Fibroblast of upper back skin (primary cell): ENCODE data around the gene POLA2.

Experiments
- DNase-seq: peaks from one replicate; pipeline ENCODE4 v3.0.0-alpha.2; 2013

POLA2 gene

DNA sequence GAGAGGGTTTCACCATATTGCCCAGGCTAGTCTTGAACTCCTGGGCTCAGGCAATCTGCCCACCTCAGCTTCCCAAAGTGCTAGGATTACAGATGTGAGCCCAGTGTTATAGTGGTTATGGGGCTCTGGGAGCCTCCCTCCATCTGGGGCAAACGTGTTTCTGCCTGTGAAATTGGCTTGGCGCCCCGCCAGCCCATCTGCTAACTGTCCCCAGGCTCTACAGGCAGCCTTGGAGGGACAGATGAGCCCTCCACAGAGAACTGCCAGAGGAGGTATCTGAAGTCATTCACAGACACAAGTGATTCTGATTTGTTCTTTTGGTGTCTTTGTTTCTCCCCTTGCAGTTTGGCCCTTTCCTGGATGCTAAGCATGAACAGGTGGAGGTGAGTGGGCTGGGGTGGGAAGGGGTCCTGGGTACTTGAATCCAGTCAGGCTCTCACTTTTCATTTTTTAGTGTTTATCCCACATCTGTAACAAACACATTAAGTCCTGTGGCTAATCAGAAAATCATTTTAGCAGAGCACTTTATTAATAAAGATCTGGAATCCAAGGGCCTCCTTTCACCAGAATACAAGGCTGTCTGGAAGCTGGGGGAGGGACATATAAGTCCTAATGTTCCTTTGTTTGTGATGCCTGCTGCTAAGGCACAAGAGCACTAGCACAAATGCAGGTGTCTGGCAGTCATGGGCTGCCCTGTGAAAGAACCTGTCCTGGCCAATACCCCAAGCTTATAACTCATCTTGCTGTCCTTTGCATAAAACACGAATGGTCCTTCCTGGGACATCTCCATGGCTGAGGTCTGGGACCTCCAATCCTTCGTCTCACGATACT, 27.2 kb downstream of the POLA2 start:
- DNase-seq = no peak

DNA sequence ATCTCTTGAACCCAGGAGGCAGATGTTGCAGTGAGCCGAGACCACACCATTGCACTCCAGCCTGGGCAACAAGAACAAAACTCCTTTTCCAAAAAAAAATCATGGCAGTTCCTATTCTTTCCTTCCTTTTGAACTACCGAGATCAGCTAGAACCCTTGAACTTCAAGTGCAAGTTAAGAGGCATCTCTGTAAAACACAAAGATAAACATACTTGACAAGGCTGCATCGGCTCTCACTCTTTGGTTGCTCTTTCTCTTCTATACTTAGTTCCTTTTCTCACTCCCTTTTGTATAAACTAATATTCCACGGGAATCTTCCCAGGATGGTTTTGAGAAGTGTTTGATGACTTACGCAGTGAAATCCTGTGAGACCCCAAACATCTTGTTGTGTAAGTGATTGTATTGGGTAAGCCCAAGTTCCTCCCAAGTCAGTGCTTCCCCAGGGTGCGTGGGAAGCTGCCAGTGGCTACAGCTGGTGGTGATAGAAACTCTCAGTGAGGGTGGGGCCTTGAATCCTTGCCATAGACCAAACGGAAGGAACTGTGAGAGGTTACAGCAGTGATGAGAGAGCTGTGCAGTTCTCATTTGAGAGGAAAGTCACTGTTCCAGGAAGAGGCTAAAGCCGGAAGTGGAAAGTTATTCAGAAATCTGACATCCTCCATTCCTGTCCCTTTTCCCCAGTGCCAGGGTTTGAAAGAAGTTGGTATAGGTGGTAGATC, 28.8 kb downstream of the POLA2 start:
- peak; percentile 97 for DNase-seq

- peak; percentile 72 for DNase-seq
Measured at GRCh38 chr11:65291613-65292012, 29.9 kb downstream of the POLA2 start.

DNA sequence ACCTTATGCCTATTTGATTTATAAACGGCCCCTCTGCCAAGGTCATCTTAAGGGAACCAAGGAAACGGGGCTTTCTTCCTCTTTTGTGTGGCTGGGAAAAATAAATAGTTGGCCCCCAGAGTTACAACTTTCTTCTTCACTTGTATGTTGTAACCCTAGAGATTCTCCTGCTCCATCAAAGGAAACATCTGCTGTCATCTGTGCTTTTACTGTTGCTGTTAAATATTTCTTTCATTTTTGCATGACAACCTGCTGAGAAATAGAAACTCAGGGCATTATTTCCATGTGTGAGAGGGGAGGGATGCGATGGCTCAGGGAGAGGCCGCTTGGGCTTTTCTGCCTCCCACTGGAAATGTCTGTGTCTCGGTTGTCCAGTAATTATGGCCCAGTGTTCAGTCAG, 31.1 kb downstream of the POLA2 start:
- DNase-seq = no peak

DNA sequence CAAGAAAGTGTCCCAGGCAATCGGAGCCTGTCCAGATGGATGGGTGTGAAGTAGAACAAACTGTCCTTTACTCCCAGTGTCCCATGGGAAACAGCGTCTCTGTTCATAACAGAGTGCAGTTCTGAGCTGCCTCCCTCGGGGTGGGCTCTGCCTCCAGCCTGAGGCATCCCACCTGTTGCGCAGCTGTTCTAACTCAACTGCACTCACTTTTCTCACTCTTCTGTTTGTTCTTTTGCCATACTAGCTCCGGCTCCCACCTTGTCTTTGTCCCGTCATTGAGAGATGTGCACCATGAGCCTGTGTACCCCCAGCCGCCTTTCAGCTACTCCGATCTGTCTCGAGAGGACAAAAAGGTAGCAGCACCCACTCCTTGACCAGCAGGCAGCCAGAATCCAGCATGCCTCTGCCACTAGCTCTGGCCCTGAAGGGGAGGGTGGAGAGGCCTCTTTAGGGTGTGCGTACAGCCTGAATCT, 32.2 kb downstream of the POLA2 start:
- no peak for DNase-seq

GRCh38 chr11:65295001-65295400, 33.2 kb downstream of the POLA2 start:
- no peak for DNase-seq

DNA sequence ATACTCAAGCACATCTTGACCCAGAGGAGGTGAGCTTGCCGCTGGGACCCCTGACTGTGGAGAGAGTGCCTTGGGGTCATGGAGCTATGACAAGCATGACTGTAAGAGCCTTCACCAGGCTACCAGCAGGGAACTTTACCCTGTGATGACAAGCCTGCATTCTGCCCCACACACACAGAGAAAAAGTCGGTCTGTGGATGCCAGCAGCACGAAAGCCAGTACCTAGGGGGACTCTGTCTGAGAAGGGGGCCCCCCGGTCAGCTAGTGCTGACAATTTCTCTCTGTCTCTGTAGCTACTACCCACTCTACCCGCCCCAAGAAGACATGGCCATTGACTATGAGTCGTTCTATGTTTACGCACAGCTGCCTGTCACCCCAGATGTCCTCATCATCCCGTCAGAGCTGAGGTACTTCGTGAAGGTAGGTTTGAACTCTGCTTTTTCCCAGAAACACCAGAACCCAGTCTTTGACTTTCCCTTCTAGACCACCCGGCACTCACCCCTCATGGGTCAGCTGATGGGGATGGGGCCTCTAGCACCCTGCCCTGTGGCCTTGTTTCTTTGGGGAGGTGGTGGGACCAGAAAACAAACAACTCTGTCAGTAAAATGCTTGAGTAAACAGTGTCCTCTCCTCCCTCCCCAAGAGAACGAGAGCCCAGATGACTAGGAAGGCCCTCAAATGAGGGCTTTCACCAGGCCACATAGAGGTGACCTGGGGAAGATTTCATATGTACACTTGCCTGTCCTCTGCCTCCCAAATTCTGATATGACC, 34.0 kb downstream of the POLA2 start:
- no peak for DNase-seq

DNA sequence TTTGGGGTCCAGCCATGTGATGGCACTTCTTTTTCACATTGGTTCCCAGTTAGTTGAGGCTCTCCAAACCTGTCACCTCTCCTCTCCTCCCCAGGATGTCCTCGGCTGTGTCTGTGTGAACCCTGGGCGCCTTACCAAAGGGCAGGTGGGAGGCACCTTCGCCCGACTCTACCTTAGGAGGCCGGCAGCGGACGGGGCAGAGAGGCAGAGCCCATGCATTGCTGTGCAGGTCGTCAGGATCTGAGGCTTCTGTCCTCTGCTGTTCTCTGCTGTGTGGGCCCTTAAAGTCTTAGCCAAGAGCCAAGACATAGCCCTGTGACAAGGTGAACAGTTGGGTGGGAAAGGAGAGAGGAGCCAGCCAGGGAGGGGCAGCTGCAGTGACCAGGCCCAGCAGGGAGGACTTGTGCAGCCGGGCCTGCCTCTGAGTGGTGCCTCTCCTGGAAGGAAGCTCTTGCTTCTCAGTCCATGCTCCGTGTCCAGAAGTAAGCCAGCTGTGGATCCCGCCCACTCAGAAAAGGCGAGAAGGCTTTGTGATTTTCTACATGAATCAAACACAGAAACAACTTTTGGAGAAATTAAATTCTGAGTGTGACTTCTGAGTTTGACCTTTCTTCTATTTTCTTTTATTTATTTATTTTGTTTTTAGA, 35.4 kb downstream of the POLA2 start:
- no peak for DNase-seq

GRCh38 chr11:65298131-65298535, 36.4 kb downstream of the POLA2 start:
- DNase-seq = peak; percentile 34

- peak; percentile 45 for DNase-seq
Measured at GRCh38 chr11:65298655-65299179, 37.0 kb downstream of the POLA2 start.

GRCh38 chr11:65300621-65301275, 39.0 kb downstream of the POLA2 start:
- no peak for DNase-seq

- peak; percentile 36 for DNase-seq
Measured at GRCh38 chr11:65301491-65302329, 39.9 kb downstream of the POLA2 start.

DNA sequence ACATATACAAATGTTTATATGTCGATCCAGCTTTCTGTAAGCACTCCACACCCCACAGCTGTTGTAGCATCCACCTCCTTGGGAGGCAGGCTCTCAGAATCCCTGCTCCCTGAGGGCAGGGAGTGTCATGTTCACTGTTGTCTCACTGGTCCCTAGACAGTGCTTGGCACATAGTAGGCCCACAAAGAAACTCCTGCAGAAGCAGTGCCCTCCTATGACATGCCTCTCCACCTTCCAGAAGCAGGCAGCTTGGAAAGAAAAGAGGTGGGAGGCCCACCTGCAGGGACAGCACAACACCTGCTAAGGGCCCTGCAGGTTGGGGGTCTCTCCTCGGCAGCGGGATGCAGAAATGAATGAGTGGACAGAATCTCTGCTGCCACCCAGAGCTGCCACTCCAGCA, 41.8 kb downstream of the POLA2 start:
- DNase-seq = no peak

DNA sequence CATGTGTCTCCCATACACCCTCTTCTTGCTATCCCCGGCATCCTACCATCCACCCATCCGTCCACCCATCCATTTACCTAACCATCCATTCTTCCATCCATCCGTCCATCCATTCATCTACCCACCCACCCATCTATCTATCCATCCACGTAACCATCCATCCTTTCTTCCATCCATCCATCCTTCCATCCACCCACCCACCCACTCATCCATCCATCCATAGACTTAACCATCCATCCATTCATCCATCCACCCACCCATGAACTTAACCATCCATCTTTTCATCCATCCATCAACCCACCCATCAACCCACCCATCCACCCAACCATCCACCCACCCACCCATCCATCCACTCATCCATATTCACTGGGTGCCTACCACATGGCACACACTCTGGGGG, 42.3 kb downstream of the POLA2 start:
- no peak for DNase-seq

- DNase-seq = no peak
Measured at GRCh38 chr11:65304613-65305012, 42.9 kb downstream of the POLA2 start.

- peak; percentile 56 for DNase-seq
Measured at GRCh38 chr11:65305501-65306268, 43.9 kb downstream of the POLA2 start.

DNA sequence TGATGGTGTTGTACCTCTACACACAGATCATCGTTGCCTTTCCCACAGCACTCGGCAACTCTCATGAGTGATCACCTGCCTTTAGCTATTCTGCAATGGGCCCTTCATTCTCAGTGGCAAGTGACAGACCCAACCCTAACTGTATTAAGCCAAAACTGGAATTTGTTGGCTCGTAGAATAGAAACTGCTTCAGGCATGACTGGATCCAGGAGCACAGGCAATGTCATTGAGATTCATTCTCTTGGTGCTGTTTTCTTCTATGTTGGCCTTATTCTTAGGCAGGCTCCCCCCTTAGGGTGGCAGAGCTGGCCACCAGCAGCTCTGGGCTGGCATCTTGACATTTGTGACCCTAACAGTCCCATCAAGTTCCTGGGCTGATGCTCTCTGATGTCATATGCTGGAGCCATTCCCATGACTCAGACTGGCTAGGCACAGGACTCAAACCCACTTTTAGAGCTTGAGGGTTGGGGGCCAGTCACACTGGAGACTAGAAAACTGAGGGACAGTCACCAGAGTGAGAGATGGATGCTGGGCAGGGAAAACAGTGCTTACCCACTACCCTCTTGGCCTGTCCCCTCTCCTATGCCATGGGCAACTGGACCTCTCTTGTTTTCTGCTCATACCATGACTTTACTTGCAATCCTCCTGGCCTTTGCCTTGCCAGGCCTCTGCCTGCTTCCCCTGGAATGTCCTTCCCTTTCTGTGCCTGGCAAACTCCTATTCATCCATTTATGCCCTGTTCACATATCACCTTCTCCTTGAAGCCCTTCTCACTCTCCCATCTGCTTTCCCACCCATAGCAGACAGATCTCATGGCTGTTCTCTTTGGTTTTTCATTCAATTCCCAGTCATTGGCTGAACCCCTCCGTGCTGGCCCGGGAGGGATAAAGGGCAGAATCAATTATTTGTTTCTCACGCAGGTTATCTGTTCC, 45.8 kb downstream of the POLA2 start:
- no peak for DNase-seq

DNA sequence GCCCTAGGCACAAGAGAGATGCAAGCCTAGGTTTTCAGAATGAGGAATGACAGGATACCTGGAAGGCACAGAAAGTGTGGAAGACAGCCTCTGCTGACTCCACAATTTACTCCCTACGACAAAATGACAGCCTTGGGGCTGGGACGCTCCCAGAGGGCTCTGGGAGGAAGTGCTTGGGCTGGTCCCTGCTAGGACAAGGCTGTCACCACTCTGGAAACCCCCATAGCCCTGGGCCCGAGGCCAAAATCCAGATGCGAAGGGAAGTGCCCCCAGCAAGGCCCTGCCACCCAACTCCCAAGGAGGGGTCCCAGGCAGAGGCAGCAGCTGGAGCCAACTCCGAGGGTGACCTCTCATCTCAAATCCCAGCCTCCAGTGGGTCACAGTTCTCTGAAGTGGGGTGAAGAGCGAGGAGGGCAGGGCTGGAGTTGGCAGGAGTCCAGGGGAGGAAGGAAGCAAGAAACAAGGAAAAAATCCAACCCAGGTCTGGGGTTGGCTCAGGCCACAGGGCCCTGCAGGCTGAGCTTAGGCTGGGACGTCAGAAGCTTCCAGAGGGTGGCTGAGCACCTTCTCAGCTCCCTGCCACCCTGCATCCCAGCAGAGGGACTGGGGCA, 46.6 kb downstream of the POLA2 start:
- no peak for DNase-seq

DNA sequence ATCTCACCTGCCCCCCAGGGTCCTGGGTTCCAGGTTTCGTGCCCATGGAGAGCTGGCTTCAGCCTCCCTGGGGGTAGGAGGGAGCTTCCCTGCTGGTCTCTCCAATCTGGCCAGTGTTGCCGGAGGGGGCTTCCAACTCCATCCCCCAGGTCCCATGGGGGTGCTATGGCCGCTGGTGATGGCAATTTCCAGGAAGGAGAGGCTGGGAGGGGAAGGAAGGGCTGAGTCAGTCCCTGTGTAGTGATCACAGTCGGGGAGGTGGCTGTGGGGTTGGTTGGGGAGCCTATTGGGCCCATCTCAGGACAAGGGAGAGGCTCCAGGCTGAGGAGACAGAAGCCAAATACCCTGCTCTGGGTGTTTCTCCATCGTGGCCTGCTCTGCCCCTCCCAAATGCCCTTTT, 47.2 kb downstream of the POLA2 start:
- no peak for DNase-seq
